PC-9 (cell line): ENCODE data around the gene C11orf65. TPM values are rescaled to one million over a fixed set of nuclear protein-coding genes. Genes with fewer than 3 reads are reported as not detected.
A peak's percentile ranks its signal among the peaks of the same experiment; 100 is the strongest.
"Not testable (repeated sequence)": the region's sequence is repeated elsewhere in the genome, so short reads cannot be mapped to it uniquely, and the experiment has no call there.

ENCODE experiments used
- BruUV-seq: library from RNA; stranded (reverse); fragments of 400-500 nt; replicated peaks from 2 replicates; lab custom pipeline; 2021; lab: Mats Ljungman, UMichigan
- CTCF ChIA-PET: fragments of 300-600 bp; sonication (Branson Sonifier 250); formaldehyde crosslinking; loops from one replicate; lab custom pipeline; 2022; ENCODE audit warnings: antibody characterized with exemption; lab: Charles Lee
- POLR2A ChIA-PET: fragments of 300-600 bp; sonication (Branson Sonifier 250); formaldehyde crosslinking; loops from one replicate; lab custom pipeline; 2022; ENCODE audit warnings: antibody characterized with exemption; ENCODE audit not compliant: unreplicated experiment; lab: Charles Lee
- DNase-seq, 2 experiments: peaks; one replicate each; pipeline versions ENCODE4 v3.0.0 to v3.0.0-alpha.2; 2015 to 2022; ENCODE audit warnings: mixed read lengths in 1 of 2
- H2AFZ ChIP-seq: fragments of 200-600 bp; sonication (generic); 2 replicates; pipeline ENCODE4 v1.8.1; 2017; ENCODE audit warnings: antibody characterized with exemption
- H3F3A ChIP-seq: fragments of 200-600 bp; sonication (generic); 2 replicates; pipeline ENCODE4 v1.8.1; 2017; ENCODE audit warnings: antibody characterized with exemption, mild to moderate bottlenecking, low read depth; ENCODE audit not compliant: insufficient read depth
- H3K27ac ChIP-seq: fragments of 200-600 bp; sonication (generic); 2 replicates; pipeline ENCODE4 v1.6.1; 2016; ENCODE audit warnings: mixed run types
- H3K27me3 ChIP-seq: fragments of 200-600 bp; sonication (generic); 2 replicates; pipeline ENCODE4 v1.6.1; 2016; ENCODE audit warnings: low read depth, mixed run types; ENCODE audit not compliant: insufficient read depth
- H3K36me3 ChIP-seq: fragments of 200-600 bp; sonication (generic); 2 replicates; pipeline ENCODE4 v1.6.1; 2016; ENCODE audit warnings: low read depth, mixed run types
- H3K4me1 ChIP-seq: fragments of 200-600 bp; sonication (generic); replicated peaks from 2 replicates; pipeline ENCODE4 v1.6.1; 2016; ENCODE audit warnings: mixed run types; ENCODE audit not compliant: insufficient read depth
- H3K4me2 ChIP-seq: fragments of 200-600 bp; sonication (generic); 2 replicates; pipeline ENCODE4 v1.6.1; 2017; ENCODE audit warnings: mixed run types
- H3K4me3 ChIP-seq: fragments of 200-600 bp; sonication (generic); 2 replicates; pipeline ENCODE4 v1.6.1; 2016; ENCODE audit warnings: mixed run types
- H3K79me2 ChIP-seq: fragments of 200-600 bp; sonication (generic); 2 replicates; pipeline ENCODE4 v1.6.1; 2017; ENCODE audit warnings: low read depth, mixed run types
- H3K9me2 ChIP-seq: fragments of 200-600 bp; sonication (generic); 2 replicates; pipeline ENCODE4 v1.8.1; 2017; ENCODE audit warnings: mild to moderate bottlenecking; ENCODE audit not compliant: insufficient read depth
- H3K9me3 ChIP-seq: fragments of 200-600 bp; sonication (generic); 2 replicates; pipeline ENCODE4 v1.8.1; 2016; ENCODE audit warnings: low read depth; ENCODE audit not compliant: insufficient read depth
- H4K20me1 ChIP-seq: fragments of 200-600 bp; sonication (generic); 2 replicates; pipeline ENCODE4 v1.8.1; 2017; ENCODE audit not compliant: insufficient read depth
- EZH2 ChIP-seq: fragments of 200-600 bp; sonication (generic); IDR thresholded peaks from 2 replicates; pipeline ENCODE4 v1.8.0; 2017; ENCODE audit warnings: antibody characterized with exemption, low read depth
- intact Hi-C: fragments of 100-400 bp; cut with micrococcal nuclease; formaldehyde crosslinking; loops from one replicate; pipeline ENCODE4 v1.10.0; 2022; ENCODE audit not compliant: unreplicated experiment
- total RNA-seq: library from RNA; stranded (reverse); gene quantifications from 2 replicates; pipeline ENCODE4 v1.2.3, GENCODE V29; 2021
- TF ChIP-seq, protein P1 (sequence below): fragments of 200-600 bp; sonication (generic); conservative IDR thresholded peaks from 2 replicates; pipeline ENCODE4 v1.6.1; 2017; ENCODE audit warnings: mixed run types, antibody characterized with exemption, mild to moderate bottlenecking, moderate library complexity

C11orf65 gene
- total RNA-seq, 1 experiment from 2014 or later: 1.7 TPM

GRCh38 chr11:108431997-108432396 is 35.3 kb downstream of the C11orf65 start:
- Histone ChIP-seq H3K4me1 (no peaks in the 10 kb centered on the region), H3K27me3 (no peaks in the 10 kb centered on the region), H3K36me3 (no peaks in the 10 kb centered on the region), H3K9me3 (peaks cover 7% of the 10 kb centered on the region; the same call in 1 of the 2 replicates), H3K4me3 (no peak overlapping the region), H3K79me2 (no peaks in the 10 kb centered on the region), H3F3A (no peaks in the 10 kb centered on the region), H2AFZ (no peak overlapping the region), H3K9me2 (no peaks in the 10 kb centered on the region), H3K27ac (no peak overlapping the region), H3K4me2 (no peak overlapping the region), H4K20me1 (no peaks in the 10 kb centered on the region)
- DNase-seq: peak in 1 of 2 experiments; percentile 10
- TF ChIP-seq, protein P1, sequence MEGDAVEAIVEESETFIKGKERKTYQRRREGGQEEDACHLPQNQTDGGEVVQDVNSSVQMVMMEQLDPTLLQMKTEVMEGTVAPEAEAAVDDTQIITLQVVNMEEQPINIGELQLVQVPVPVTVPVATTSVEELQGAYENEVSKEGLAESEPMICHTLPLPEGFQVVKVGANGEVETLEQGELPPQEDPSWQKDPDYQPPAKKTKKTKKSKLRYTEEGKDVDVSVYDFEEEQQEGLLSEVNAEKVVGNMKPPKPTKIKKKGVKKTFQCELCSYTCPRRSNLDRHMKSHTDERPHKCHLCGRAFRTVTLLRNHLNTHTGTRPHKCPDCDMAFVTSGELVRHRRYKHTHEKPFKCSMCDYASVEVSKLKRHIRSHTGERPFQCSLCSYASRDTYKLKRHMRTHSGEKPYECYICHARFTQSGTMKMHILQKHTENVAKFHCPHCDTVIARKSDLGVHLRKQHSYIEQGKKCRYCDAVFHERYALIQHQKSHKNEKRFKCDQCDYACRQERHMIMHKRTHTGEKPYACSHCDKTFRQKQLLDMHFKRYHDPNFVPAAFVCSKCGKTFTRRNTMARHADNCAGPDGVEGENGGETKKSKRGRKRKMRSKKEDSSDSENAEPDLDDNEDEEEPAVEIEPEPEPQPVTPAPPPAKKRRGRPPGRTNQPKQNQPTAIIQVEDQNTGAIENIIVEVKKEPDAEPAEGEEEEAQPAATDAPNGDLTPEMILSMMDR: no peak
- no peak for TF ChIP-seq EZH2
- BruUV-seq: no TSS peak
- intact Hi-C loops: no loop called here
- CTCF ChIA-PET: no interaction called here
- POLR2A ChIA-PET: no interaction called here

DNA sequence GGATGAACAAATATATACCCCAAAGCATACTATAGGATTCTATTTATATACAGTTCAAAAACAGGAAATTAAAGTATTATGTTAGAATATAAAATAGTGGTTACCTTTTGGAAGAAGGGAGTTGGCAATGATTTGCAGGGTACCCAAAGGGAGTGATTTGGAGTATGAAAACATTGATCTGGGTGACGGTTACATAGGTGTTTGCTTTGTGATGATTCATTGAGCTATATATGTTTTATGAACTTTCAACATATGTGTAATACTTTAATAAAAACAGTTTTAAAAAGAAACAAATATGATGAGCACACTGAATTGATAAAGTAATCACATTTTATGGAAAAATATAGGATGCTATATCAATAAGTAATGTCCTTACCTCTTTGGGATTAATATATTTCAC is 36.0 kb downstream of the C11orf65 start:
- Histone ChIP-seq H3K27ac (no peak overlapping the region), H2AFZ (no peak overlapping the region), H3K4me3 (no peak overlapping the region), H3K9me3 (peaks cover 3% of the 10 kb centered on the region; the same call in 1 of the 2 replicates), H3K4me1 (no peaks in the 10 kb centered on the region), H3K4me2 (no peak overlapping the region), H3K9me2 (no peaks in the 10 kb centered on the region), H3K36me3 (no peaks in the 10 kb centered on the region), H3K27me3 (no peaks in the 10 kb centered on the region), H3F3A (no peaks in the 10 kb centered on the region), H4K20me1 (no peaks in the 10 kb centered on the region), H3K79me2 (no peaks in the 10 kb centered on the region)
- BruUV-seq: no TSS peak
- intact Hi-C loops: no loop called here
- no peak for TF ChIP-seq EZH2
- TF ChIP-seq, protein P1: no peak
- ChIA-PET CTCF (no interaction called here), POLR2A (no interaction called here)
- no peak for DNase-seq

DNA sequence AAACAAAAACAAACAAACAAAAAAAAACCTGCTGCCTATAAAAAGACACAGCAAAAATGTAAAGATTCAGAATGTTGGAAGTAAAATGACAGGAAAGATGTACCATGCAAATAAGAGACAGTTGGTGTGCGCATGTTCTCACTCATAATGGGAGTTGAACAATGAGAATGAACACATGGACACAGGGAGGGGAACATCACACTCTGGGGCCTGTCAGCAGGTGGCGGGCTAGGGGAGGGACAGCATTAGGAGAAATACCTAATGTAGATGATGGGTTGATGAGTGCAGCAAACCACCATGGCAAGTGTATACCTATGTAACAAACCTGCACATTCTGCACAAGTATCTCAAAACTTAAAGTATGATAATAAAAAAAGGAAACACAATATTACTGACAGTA is 49.8 kb downstream of the C11orf65 start:
- H3F3A ChIP-seq, POLR2A ChIA-PET, DNase-seq, H3K4me1 ChIP-seq, H3K4me3 ChIP-seq, H3K9me3 ChIP-seq, H3K36me3 ChIP-seq, H3K4me2 ChIP-seq, H2AFZ ChIP-seq, H3K79me2 ChIP-seq, intact Hi-C loops, H3K9me2 ChIP-seq, BruUV-seq, H3K27me3 ChIP-seq, CTCF ChIA-PET, H4K20me1 ChIP-seq, H3K27ac ChIP-seq: not testable (repeated sequence)
- TF ChIP-seq, protein P1: peak; percentile 49; the same call in 1 of the 2 replicates
